OCI-M2 (cell line): Measurements from ENCODE around the gene C5orf58.

ENCODE experiments used
- DNase-seq: peaks from one replicate; lab custom pipeline; 2025; ENCODE audit not compliant: unreplicated experiment; lab: John Stamatoyannopoulos, UW

C5orf58 gene, protein sequence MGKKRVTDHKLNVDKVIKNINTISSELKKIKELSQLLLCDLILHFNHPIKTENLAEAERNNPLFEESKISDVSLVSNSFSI

DNA sequence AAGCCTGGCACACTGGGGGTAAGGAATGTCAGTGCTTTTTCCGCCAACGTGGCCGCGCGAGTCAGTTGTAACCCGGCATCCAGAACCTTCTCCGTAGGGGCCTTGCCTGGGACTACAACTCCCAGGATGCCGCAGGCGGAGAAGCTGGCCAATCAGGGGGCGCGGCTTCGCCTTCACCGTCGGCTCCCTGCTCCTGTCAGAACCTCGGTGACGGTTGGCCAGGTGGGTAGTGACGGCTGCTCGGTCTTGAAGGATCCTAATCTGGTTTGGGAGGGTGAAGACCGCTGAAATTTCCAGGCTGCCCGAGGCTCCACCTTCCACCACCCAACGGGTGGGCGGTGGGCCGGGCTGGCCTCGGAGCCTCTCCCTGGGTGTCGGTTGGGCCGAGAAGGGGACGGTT lies at the start of gene C5orf58:
Gene C5orf58, plus strand, starts transcription at position 200 of the 400 bp plus-strand sequence. CDS start 1,992 bp downstream, outside the sequence.
- DNase-seq = no peak

DNA sequence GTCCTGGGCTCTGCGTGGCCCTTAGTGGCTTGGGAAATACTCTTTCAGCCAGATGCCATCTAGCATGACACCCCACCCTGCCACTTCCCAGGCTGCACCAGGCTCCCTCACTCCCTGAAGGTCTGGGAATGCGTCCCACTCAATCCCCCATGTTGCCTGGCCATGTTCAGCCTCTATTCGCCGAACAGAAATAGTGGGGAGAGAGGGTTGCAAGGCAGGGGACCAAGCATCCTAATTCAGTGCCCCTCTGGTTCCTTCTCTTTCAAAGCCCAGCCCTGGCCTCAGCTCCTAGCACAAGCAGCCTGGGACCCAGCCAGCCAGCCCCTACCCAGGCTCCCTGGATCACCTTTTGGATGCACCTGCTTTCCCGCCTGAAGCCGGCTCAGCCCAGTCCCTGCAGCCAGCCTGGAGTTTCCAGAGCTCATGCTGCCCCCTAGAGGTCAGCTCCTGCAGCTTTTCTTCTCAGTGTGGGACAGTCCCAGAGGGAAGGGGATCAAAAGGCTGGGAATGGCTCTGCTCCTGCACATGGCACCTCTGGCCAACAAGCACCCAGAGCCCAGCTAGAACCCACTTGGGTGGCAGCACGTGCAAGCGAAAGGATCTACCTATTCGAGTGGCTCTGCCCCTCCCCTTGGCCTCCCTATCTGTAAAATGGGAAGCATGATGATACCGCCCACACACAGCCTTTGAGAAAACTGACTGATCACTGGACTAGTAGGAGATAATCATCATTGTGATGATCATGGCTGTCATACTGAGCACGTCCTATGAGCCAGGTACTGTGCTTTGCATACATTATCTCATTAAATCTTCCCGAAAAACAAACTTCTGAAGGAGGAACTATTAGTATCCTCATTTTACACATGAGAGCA lies 48.7 kb upstream of the C5orf58 start:
- no peak for DNase-seq

DNA sequence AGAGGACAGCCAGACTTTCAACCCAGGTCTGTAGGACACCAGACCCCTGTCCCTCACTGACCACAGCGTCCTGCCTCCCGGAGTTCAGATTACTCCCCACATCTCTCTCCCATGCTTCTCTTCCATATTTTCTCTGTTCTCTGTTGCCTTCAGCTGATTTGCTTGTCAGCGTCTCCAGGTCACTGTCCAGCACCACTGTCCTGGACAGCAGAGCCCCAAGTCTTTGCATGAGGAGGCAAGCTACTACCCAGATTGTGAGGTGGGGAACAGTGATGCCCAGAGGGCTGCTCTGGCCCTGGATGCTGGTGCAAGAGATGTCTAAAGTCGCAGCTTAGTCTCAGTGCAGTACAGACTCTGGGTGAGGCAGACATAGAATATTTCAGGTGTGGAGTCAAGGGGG lies 48.0 kb upstream of the C5orf58 start:
- DNase-seq = no peak

DNA sequence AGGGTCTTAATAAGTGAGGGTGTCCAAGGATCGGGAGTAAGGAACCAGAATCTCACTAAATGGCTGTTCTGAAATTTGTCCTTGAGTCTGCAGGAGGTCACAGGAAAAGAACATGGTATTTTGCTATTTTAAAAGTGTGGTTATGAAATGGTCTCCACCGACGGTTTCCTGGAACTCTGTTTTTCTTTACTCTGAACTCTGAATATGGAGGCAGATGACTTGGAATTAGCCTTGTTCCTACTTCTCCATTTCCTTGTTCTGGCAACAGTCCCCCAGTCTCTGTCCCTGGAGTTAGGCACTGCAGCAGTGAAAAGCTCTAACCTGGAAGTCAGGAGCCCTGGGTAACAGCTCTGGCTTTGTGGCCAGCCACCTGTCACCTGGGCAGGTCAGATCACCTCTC lies 46.6 kb upstream of the C5orf58 start:
- DNase-seq = no peak

DNA sequence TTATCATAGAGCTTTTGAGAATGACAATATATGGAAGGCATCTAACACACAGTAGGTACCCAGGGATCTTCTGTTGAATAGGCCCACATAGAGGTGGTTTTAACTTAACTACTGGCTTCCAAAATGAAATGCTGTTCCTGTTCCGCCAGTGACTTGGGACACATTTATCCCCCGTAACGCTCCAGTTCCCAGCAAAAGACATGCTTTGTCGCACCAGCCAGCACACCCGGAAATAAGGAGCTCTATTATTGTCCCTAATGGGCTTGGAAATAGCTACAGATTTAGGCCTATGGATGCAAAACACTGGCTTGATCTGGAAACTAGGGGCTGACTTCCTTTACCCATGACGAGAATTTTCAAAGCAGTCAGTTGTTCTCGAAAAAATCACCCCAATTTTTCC lies 45.9 kb upstream of the C5orf58 start:
- no peak for DNase-seq

DNA sequence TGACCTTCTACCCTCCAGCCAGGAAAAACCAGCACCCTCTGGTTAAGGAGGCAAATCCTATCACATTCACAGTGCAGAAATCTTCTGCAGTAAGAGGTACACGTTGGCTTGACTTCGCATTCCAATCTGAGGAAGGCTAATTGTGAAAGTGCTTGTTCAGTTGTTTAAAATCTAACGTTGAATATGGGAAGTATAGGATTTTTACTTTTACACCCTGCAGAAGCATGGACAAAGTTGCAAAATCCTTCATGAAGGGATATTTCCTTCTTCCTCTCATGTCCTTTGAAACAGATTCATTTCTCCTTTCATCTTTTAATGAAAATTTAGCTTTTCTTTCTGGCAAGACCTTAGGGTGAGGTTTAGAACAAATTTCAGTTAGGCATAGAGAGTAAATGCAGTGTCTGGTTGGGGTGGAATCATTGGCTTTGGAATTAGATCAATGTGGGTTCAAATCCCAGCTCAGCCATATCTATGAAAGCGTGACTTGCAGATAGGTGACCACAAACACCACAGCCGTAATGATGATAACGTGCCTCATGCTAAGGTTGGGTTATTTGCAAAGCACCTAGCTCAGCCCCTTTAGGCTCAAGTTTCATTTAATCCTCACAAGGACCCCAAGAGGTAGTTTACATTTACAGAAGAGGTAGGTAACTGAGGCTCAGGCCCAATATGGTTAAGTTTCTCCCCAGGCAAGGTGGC lies 42.2 kb upstream of the C5orf58 start:
- DNase-seq = no peak

DNA sequence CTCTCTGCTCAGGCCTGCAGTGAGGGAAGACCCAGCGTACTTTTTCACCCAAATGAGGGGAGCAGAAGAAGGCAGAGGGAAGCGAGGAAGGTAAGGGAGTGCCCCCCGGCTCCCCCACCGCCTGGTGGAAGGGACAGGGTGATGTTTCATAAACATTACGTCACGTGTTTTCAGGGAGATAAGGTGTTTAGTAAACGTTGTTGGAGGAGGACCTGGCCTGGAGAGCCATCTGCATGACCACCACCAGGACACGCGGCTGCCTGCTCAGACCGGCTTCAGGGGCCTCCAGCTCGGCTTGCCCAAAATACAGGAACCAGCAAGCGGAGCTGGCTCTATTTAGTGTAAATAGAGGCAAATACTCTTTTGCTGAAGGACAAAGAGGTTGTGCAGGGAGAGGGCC lies 40.0 kb upstream of the C5orf58 start:
- DNase-seq = no peak

DNA sequence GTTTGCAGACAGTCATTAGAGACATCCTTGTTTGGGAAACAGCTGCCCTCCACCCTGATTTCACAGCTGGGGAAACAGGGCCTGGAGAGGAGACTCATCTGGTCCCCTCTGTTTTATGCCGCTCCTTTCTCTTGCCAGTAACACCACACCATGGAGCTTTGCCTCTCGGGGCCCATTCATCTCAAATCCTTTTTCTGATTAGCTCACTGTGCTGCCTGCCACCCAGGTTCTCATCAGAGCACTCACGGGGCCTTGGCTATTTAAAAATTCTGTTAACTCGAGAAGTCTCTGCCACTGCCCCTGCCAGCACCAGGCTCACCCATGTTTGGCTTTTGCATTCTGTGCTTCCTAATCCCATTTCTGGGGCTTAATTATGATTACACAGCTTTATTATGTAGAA lies 36.8 kb upstream of the C5orf58 start:
- no peak for DNase-seq

DNA sequence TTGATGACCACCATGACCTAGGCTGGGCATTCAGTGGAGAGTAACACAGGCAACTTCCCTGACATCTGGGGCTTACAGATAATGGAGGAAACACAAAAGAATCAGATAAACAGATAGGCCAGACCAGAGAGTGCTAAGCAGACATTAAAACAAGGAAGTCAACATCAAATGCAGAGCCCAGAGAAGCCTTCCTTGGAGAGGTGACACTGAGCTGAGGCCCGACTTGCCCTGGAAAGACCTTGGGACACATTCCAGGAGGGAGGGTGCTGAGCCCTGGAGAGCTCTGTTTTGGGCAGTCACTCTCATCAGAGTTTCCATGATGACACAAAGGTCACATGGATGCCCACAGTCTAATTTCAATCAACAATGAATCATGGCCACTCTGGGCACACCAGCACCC lies 31.9 kb upstream of the C5orf58 start:
- no peak for DNase-seq

DNA sequence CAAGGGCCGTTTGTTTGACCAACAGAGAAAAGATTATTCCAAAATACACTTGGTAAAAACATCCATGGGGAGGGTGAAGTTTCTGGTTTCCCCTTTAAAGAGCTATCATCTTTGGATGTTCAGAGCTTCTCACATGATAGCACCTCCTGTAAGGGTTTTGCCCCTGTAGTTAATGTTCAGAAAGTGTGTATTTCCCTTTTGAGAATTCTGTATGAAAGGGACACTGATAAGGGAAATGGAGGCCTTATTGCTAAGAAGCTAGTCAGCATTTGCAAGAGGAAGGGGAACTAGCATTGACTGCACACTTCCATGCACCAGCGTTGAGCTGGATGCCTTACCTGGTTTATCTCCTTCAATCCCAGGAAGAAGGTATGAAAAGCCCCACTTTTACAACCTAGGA lies 31.5 kb upstream of the C5orf58 start:
- DNase-seq = no peak

DNA sequence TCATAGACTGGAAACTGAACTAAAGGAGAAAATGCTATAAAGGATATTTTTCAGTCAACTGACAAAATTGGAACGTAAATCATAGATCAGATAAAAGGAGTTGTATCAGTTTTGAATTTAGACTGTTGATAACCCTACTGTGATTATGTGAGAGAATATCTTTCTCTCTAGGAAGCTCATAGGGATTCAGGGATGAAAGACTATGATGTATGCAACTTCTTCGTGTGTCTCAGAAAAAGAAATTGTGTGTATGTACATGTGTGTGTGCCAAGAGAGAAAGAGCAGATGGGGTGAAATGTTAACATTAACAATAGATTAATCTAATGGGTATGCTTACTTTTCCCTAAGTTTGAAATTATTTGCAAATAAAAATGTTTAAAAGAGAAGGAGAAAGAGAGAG lies 30.7 kb upstream of the C5orf58 start:
- no peak for DNase-seq

DNA sequence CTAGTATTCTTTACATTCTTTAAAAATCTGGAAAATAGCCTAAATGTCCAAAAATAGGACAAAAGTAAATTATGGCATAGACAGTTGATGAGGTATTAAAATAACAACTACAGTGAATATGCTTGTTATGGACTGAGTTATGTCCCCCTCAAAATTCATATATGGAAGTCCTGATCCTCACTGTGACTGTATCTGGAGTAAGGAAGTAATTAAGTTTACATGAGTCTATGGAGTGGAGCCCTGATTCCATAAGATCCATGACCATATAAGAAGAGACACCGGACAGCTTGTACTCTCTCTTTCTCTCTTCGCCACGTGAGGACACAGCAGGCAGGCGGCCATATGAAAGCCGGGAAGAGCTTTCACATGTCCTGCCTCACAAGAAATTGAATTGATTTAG lies 28.6 kb upstream of the C5orf58 start:
- no peak for DNase-seq

DNA sequence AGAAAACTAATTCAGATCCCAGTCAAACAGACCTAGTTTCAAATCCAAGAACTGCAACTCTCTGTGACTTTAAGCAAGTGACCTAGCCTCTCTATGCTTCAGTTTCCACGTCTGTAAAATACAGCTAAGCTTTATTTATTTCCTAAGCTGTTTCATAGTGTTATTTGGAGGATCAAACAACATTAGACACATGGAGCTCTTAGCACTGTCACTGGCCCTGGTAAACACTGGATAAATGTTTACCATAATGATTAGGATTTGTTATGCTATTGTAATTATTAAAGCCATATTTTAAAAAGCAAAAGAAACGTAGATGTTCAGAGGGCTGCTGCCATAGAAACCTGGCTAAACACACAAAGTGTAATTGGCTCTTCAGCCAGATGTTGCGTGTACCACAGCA lies 26.6 kb upstream of the C5orf58 start:
- DNase-seq = no peak

DNA sequence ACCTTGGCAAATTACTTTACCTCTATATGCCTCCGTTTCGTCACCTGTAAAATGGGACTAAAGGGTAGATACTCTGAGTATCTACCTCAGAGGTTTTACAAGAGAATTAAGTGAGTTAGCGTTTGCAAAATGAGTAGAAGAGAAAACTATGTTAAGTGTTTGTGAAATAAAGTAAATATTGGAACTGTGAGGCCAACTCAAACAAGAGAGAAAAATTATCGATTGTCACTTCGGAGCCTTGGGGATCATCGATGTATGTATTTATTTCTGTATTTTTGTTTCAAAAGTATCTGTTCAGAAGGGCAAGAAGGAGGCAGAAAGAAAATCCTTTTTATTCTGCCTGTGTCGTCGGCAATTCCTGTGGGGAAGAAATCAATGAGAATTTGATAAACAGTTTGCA lies 25.8 kb upstream of the C5orf58 start:
- no peak for DNase-seq

DNA sequence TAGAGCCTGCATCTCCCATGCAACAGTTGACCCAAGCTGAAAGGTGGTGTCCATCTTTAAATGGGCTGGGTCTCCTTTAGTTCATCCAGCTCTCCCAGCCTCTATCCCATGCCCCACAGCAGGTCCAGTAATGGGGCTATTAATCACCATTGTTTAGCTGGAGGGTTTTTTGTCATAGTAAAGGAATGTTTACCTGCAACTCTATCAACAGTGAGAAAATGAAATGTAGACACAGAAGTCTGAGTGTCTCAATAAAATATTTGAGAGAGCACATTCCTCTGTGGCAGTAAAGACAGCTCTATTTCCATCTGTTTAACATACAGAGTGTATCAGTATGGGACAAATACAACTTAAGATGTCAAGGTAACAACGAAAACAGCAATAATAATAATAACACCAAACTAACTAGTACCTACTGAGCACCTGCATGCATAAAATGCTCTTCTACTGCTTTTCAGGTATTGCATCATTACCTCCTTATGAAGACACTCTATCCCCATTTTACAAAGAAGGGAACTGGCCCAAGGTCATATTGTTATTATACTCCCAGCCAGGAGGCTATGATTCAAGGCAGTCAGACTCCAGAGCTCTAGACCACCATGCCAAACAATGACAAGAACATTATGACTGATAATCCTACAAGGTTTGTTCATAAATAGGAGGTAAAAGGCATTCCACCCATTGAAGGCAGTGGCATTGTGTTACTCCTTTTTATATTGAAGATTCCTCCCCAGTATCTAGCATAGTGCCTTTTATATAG lies 21.0 kb upstream of the C5orf58 start:
- no peak for DNase-seq

DNA sequence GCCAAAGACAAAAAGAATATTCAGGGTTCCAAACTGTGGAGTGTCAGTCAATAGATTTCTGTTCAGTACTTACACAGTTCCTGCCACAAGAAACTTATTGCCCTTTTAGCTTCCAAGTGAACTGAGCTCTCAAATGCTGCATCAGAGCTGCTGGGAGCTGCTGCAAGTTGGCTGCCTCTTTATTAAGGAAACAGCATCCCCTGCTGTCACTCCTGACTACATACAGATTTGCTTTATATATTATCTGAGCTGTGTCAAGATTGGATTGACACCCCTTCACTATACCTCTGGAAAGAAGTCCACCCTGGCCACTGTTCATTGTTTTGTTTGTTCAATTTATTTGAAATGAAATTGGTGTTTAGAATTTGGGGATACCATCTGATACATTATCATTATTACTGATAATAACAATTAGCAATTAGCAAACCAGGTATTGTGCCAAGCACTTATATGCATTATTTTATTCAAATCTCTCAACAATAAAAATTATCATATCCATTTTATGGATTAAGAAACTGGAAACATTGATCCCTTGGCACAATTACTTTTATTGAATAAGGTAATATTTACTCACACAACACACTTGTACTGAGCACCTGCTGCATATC lies 16.4 kb upstream of the C5orf58 start:
- DNase-seq = peak; percentile 17

DNA sequence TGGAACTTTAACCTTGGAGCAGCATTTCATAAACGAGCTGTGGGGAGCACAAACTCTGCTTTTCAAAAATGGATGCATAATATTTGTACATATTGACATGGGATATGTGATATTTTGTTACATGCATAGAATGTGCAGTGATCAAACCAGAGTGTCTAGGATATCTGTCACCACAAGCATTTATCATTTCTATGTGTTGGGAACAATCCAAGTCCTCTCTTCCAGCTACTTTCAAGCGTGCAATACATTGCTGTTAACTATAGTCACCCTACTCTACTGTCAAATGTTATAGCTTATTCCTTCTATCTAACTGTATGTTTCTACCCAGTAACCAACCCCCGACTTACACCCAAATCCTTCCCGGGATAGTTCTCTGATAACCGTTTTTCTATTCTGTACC lies 15.0 kb upstream of the C5orf58 start:
- DNase-seq = no peak

DNA sequence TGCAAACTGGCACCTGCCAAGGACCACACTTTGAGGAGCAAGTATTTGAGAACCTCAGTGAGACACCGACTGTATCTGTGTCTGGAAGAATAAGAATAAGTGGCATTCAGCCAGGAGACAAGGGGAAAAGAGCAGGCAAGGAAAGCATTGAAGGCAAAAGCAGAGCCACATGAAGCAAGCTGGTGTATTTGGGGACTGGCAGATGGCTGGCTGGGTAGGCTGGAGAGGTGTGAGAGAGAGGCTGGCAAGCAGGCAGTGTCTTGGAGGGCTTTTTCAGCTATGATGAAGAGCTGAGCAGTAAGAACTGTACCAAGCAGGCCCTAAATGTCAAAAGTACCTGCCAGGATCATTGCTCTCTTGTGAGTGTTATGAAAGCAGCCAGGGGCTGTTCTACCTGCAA lies 14.1 kb upstream of the C5orf58 start:
- DNase-seq = no peak

DNA sequence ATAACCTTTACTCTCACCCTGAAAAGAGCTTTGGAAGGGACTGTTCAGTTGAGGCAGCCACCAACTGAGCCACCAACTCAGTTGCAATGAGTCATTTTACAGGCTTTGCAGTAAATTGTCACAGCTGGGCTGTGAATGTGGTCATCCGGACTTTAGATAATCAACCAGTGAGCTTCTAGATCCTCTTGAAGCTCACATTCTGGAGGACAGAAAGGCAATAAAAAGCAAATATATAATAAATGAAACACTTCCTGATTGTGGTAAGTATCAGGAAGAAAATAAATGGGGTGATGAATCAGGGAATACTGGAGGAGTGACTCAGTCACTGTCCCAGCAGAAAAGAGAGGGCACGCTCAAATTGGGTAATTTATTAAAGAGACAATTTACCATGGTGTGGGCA lies 13.2 kb upstream of the C5orf58 start:
- no peak for DNase-seq

DNA sequence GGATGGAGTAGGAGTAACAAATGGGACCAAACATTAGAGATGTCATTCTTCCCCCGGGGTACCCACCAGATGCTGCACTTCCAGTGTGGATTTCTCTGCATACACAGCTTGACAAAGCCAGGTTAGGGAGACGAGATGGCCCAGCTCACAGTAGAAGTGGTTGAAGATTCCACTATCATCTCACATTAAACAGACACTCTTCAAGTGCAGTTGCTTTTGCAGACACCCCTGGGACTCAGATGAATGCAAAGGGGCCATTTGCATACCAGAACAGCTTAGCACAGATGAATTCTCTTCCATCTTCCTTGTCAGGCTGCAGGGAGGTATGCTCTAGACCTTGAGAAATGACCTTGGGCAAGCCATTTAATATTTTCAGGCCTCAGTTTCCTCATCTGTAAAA lies 12.6 kb upstream of the C5orf58 start:
- no peak for DNase-seq

DNA sequence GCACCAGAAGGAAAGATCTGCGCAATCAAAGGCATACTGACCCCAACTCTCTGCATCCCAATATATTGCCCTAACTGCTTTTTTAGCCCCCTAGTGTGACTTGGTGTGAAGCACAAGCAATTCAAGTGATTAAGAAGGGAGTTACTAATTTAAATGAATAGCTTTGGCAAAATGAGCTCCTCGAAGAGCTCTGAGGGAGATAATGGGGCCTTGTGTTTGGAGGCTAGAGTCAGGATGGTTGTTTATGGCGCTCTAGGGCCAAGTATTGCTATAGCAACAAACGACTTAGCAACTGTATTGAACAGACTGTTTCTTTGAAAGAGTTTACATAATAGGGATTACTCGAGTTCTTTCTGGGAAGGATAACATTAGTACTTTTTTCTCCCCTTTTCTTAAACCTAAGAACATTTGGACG lies 11.5 kb upstream of the C5orf58 start:
- DNase-seq = no peak
